ENCODE data around the gene GRIN2C.

Gene GRIN2C

DNA sequence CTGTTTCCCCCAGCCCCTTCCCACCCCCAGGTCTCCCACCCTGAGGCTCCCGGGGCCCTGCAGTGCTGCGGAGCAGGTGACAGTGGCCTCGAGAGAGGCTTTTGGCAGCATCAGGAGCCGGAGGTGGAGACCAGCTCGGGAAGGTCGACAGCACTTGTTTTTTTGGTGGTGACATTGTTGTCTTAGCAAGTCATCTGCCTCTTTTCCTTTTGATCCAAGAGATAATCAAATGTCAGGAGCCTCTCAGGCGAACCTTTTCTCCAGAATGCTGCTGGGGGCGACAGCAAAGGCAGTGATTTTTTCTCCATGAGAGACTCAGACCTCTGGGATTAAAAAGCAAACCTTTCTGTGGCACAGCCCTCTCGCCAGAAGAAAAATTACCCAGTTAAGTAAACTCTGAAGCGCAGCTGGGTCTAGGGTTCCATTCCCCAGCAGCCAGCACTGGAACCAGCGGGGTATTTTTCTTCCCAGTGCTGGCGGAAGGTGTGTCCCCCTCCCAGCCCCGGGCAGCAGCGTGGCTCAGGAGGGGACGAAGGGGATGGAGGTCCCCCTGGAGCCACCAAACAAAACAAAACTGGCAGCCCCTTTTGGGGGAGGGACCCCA lies 37.2 kb downstream of the GRIN2C start:
- DNase-seq (ENCODE audit: extremely low read depth, low read depth): no peak
- TF ChIP-seq, protein P1, sequence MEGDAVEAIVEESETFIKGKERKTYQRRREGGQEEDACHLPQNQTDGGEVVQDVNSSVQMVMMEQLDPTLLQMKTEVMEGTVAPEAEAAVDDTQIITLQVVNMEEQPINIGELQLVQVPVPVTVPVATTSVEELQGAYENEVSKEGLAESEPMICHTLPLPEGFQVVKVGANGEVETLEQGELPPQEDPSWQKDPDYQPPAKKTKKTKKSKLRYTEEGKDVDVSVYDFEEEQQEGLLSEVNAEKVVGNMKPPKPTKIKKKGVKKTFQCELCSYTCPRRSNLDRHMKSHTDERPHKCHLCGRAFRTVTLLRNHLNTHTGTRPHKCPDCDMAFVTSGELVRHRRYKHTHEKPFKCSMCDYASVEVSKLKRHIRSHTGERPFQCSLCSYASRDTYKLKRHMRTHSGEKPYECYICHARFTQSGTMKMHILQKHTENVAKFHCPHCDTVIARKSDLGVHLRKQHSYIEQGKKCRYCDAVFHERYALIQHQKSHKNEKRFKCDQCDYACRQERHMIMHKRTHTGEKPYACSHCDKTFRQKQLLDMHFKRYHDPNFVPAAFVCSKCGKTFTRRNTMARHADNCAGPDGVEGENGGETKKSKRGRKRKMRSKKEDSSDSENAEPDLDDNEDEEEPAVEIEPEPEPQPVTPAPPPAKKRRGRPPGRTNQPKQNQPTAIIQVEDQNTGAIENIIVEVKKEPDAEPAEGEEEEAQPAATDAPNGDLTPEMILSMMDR (IDR thresholded peaks at IDR 0.05; ENCODE audit: low read depth, low read length): no peak

DNA sequence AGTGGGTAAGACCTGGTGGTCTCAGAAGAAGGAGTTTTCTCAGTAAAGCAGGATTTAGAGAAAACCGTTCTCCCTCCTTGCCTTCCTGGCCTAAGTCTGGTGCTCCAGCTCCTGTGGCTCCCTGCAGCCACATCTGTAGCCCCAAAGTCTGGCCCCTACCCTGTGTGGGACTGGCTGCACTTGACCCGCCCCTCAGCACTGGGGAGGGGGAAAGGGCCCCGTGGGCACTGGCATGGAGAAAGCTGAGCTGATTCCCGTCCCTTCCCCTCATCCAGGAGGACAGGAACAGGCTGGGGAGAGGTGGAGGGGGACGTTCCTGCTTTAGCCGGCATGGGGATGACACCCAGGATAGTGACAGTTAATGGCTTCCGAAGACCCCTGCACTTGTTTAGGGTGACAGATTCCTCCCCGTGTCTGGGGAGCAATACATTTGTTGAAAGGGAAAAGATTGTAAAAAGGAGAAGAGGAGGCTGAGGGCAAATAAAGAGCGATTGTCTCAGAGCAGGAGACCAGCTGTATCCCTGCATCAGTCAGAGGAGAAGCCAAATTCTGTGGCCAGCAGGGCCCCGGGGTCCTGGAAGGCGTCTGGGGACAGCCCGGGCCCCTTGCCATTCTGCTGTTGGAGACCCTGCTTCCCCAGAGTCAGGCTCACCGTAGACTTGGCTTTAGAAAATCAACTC lies 37.9 kb downstream of the GRIN2C start:
- TF ChIP-seq, protein P1 (IDR thresholded peaks at IDR 0.05; ENCODE audit: low read depth, low read length): no peak
- DNase-seq (ENCODE audit: extremely low read depth, low read depth): no peak

DNA sequence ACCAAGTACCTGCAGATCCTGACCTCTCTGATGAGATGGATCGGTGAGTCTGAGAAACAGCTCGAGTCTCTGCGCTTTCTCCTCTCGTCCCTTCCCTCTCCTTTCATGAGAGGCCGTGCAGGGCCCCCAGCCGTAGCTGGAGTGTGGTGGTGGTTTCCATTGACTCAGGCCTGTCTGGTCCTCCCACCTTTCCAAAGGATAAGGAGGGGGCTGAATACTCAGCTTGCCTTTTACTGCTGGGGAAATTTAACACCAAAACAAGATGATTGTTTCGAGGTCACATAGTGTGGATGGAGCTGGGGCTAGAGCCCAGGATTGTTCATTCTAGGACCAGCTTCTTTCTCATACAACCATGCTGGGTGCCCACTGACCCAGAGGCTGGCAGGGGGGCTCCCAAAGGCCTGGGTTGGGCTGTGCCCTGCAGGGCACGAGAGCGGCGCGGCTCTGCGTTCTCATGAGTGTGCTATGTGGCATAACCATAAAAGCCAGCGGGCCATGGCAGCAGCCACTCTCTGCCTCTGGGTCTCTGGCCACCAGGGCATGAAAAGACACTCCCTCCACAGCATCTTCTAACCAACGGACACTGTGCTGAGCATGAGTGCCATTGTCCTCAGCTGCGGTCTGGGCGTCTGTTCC lies 39.8 kb downstream of the GRIN2C start:
- TF ChIP-seq, protein P1 (IDR thresholded peaks at IDR 0.05; ENCODE audit: low read depth, low read length): no peak
- DNase-seq (ENCODE audit: extremely low read depth, low read depth): no peak

DNA sequence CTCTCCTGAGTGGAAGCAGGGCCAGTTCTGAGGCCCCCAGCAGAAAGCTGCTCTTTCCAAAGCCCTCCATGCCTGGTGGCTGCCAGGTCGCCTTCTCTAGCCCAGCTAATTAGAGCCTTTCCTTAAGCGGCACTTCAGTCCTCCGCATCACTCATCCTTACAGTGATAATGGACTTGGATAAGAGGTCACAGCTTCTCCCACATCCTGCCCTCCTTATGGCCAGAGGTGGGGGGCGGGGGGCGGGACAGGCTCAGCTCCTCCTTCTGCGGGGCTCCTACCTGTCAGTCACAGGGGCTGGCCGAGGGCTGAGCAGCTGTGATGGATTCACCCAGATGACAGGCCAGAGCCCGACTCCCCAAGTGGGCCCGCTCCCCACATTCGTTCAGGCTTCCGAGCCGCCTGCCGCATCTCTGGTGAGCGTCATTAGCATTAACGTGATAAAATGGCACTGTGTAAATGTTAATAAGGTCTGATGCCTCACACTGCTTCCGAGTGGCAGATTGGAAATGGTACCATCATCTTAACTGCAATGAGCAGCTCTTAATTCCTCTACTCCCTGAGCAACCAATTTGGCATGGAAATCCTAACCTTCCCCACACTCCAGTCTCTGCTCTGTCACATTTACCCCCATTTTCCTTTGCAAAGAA lies 41.3 kb downstream of the GRIN2C start:
- no peak for DNase-seq (ENCODE audit: extremely low read depth, low read depth)
- TF ChIP-seq, protein P1 (IDR thresholded peaks at IDR 0.05; ENCODE audit: low read depth, low read length): no peak

DNA sequence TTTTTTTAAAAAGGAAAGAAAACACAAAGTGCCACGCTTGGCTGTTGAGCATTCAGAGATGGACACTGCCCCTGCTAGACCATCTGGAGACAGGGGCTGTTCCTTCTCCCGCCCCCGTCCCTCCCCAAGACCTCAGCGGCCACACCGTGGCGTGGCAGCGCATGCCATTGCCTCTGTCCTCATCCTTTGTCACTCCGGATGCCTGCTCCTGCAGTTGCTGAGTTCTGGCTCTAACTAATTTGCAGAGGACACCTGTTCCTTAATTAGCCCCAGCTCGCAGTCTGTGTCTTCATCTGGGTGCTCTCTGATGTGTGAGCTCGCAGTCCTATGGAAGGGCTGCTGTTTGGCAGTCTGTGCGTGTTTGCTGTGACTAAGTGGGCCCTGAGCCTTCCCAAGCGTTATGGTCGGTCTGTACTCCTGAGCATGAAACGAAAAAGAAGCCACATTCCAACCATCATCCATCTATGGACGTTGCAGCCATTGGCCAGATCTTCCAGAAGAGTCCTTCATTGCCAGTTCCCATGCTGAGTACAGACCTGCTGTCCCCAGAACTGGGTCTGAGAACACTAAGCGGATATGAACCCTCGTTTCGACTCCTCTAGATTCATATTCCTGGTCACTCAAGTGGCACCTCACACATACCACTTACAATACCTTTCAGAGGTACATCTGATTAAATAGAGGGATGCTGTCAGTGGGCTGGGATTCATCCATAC lies 42.6 kb downstream of the GRIN2C start:
- DNase-seq (ENCODE audit: extremely low read depth, low read depth): no peak
- TF ChIP-seq, protein P1 (IDR thresholded peaks at IDR 0.05; ENCODE audit: low read depth, low read length): no peak

DNA sequence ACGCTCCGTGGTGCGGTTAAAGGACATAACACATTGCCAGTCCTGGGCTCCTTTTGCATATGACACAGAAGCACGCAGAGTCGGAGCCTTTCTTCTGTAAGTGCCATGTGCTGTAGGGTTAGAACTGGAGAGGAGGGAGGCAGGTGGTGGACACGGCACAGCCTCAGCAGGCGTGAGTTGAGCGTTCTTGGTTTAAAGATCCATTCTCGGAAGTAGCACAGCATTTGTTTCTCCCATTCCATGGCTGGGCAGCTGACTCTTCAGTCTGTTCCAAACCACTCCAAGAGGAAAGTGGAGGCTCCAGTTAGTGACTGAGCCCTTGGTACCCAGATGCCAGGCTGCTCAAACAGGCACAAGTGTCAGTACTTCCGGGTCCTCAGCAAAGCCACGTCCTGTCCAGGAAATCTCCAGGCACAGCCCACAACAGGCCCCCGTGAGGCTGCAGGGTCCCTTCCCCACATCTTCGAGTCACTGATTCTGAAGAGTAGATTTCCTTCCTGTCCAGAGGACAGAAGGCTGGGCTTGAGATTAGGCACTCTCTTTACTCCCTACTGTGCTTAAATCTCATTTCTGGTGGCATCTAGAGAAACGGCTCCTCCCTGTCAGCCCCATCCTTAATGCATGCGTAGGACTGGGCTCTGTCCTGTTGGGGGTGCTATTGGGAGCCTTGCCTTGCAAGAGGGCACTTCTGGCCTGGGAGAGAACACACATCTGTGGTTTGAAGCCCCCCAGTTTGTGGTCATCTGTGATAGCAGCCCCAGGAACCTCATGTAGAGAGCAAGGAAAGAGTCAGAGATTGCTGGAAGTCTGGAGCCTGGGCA lies 43.9 kb downstream of the GRIN2C start:
- TF ChIP-seq, protein P1 (IDR thresholded peaks at IDR 0.05; ENCODE audit: low read depth, low read length): no peak; the same call in none of the 2 replicates
- no peak for DNase-seq (ENCODE audit: extremely low read depth, low read depth)
